Lower leg skin (tissue), 3 donors: ENCODE data around the gene ADAMTS17.

Experiments used
- POLR2A ChIP-seq, 2 donors: fragments of 450-650 bp; IDR thresholded peaks; one replicate each; pipeline ENCODE4 v1.6.1; 2016 to 2017; ENCODE audit warnings: antibody characterized with exemption in 2 of 2, mild to moderate bottlenecking in 1 of 2, moderate library complexity in 1 of 2
- TF ChIP-seq, protein P1 (sequence below), 3 donors: fragments of 450-650 bp; IDR thresholded peaks; one replicate each; pipeline ENCODE4 v1.5.1; 2016; ENCODE audit warnings: antibody characterized with exemption in 3 of 3, mild to moderate bottlenecking in 3 of 3, moderate library complexity in 2 of 3

GRCh38 chr15:100334015-100334414 is 7.8 kb downstream of the ADAMTS17 start:
- no peak for TF ChIP-seq POLR2A (IDR thresholded peaks at IDR 0.05)
- TF ChIP-seq, protein P1, sequence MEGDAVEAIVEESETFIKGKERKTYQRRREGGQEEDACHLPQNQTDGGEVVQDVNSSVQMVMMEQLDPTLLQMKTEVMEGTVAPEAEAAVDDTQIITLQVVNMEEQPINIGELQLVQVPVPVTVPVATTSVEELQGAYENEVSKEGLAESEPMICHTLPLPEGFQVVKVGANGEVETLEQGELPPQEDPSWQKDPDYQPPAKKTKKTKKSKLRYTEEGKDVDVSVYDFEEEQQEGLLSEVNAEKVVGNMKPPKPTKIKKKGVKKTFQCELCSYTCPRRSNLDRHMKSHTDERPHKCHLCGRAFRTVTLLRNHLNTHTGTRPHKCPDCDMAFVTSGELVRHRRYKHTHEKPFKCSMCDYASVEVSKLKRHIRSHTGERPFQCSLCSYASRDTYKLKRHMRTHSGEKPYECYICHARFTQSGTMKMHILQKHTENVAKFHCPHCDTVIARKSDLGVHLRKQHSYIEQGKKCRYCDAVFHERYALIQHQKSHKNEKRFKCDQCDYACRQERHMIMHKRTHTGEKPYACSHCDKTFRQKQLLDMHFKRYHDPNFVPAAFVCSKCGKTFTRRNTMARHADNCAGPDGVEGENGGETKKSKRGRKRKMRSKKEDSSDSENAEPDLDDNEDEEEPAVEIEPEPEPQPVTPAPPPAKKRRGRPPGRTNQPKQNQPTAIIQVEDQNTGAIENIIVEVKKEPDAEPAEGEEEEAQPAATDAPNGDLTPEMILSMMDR (IDR thresholded peaks at IDR 0.05), result no peak
